Hematopoietic multipotent progenitor cell treated with erythropoietin and hydrocortisone succinate and interleukin-3 and kit ligand, for 8 days (in vitro differentiated cells): ENCODE measurements around the gene DOCK2.
"Not testable (repeated sequence)": the region's sequence is repeated elsewhere in the genome, so short reads cannot be mapped to it uniquely, and the experiment has no call there.

Experiments
- DNase-seq: peaks from one replicate; pipeline ENCODE4 v3.0.0-alpha.2; 2015

The DOCK2 gene

DNA sequence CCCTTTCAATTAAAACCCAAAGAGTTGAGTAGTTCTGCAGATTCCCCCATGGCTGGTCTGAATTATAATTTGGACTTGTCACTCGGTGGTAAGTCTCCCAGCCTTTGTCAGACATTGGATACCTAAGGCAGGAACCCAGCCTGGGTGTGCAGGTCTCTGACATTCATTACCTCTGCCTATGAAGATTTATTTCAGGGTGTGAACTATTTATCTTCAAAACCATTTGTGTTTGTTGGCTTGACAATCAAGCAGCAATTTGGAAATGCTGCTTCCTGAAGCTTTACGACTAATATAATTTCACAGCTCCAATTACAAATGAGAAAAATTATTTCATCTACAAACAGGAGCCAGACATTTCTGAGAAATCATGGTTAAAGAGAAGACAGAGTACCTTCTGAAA is 160.5 kb downstream of the DOCK2 start:
- DNase-seq = no peak

GRCh38 chr5:169798438-169798837 is 161.4 kb downstream of the DOCK2 start:
- DNase-seq = no peak

DNA sequence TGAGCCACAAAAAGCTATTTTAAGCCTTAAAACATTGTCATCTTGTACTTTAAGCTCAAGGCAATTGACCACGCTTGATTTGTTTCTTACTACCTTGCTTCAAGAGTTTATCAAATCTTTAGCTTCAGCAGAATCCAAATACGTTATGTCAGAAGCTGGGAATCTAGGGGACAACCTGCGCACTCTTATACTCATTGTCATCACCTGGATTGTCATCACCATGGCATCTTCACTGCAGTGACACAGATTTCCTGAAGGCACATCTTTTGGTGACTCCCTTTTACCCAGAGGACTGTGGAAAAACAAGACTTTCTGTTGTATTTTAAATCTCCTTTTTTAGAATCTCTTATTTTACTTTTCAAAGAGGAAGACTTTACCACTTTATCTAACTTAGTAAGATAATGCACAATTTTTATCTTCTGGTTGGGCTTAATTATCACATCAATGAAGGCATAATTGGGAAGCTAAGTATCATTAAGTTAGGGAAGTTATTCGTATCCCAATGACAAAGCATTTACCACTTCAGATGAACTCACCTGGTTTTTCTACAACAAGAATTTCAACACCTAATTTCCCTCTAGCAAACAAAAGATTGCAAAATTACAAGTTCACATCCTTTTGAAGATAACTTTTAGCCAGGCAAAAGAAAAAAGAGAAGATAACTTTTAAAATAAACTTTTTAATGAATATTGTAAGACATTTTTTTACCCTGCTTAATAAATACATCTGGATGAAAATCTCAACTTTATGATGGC is 162.0 kb downstream of the DOCK2 start:
- DNase-seq = no peak

DNA sequence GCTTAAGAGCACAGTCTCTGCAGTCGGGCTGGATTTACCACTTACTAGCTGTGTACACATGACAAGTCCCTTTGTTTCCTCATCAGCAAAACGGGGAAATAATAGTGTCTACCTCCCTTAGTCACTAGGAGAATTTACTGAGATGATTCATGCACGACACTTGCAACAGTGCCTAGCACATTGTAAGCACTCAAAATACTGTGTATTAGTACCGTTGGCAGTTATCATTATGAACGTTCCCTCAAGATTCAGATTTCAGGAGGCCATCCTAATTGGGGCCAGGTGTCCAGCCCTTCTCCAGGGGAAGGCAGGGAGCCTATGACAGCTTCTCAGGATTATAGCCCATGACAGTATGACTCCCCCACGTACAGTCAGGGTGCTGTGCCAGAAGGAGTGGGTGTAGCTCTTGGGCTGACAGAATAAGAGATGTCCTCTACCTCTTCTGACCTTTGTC is 164.3 kb downstream of the DOCK2 start:
- no peak for DNase-seq

GRCh38 chr5:169801781-169802180 is 164.7 kb downstream of the DOCK2 start:
- DNase-seq = no peak

DNA sequence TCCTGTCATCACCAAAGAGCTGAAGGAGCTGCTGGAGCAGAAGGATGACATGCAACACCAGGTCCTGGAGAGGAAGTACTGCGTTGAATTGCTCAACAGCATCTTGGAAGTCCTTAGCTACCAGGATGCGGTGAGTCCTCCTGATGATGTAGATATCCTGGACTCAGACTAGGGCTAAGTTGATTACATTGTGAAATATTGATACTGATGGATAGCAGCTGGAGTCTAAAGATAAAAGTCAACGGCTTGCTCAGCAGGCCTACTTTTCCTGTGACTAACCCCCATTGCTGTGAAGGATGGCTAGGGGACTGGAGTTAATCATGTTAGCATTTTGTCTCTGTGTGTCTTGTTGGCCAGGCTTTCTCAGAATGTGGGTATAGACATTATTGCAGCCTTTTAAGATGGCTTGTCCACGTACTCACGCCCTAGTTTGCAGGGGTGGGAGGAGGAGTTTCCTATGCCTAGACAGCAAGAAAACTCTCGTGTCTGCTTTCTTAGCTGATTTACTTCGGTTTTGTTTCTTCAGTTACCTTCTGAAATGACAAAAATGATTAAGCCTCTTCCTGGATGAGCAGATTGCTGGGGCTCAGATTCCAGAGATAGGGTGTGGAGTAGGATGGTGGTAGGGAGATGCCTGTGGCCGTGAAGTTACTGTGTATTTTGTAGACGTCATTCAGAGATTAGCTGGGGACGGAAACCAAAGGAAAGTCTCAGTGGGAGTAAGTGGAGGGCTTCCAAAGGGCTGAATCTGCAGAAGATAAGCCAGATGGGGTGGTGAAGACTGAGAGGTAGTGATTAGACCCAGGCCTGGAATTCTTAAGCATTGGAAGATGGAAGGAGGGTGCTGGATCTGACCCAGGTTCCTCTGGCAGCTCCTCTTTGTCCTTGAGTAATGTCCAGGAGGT is 166.3 kb downstream of the DOCK2 start:
- DNase-seq = peak; percentile 79

- no peak for DNase-seq
Measured at GRCh38 chr5:169804861-169805260, 167.8 kb downstream of the DOCK2 start.

DNA sequence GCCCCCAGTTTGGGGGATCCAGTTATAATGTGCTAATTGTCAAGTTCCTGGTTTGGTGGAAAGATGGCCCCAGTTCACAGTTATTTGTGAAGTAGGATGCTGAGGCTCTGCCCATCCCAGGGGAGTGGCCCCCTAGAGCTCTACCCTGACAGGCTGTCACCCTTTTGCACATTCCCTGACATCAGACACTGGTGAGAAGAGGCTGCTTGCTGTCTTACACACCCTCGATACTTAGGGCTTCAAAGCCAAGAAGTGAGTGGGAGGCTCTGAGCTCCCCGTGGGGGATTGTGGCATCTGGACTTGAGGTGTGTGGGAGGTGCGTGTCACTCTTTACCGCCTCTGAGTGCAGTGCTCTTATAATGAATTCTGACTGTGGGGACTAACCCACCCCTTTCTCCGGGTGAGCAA is 168.5 kb downstream of the DOCK2 start:
- DNase-seq = no peak

DNA sequence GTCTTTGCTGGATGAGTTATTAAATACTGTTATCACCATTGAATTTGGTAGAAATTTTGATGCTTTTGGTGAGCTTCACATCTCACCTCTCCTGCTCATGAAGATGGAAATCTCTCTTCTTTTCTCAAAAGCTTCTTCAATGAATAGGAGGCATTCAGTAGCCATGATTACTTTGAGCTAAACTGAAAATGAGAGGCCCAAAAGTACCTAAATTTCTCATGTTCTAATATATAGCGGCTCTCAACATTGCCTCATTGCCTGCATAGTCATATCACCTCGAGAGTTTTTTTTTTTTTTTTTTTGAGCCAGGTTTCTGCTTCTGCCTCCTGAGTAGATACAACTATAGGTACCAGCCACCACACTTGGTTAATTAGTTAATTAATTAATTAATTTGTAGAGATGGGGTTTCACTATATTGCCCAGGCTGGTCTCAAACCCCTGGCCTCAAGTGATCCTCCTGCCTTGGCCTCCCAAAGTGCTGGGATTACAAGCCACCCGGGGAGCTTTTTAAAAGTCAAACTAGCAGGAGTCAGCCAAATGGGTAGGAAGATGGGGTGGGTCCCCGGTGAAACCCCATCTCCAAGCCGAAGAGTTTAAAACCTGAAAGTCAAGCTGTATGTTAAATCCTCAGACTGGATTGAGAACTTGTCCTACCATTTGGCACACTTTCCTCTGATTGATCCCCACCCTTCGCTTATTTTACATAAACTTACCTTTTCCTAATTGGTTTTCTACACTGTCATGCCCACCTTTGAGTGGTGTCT is 169.0 kb downstream of the DOCK2 start:
- no peak for DNase-seq

DNA sequence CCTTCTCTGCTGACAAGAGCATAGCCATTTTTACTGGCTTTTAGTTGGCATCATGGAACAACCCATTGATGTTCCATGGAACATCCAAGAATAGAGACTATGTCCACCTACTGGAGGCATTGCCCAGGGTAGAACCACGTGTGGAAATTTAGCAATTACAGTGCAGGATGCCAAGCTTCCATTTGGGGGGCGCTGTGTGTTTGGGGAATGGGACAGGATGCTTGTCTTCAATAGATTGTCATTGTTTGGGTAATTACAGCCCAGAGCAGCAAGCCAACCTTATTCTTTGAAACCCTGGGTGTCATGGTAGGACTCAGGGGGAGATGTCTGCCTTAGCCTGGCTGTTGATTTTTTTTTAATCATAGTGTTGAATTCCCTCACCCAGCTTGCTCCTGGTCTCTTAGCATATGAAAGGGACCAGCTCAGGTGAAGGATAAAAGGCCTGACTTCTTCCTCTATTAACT is 171.1 kb downstream of the DOCK2 start:
- DNase-seq = no peak

- DNase-seq = not testable (repeated sequence)
Measured at GRCh38 chr5:169808880-169809279, 171.8 kb downstream of the DOCK2 start.

GRCh38 chr5:169809281-169809680 is 172.2 kb downstream of the DOCK2 start:
- DNase-seq = no peak

- no peak for DNase-seq
Measured at GRCh38 chr5:169810524-169810923, 173.4 kb downstream of the DOCK2 start.

GRCh38 chr5:169811023-169811422 is 173.9 kb downstream of the DOCK2 start:
- no peak for DNase-seq

- no peak for DNase-seq
Measured at GRCh38 chr5:169811680-169812079, 174.6 kb downstream of the DOCK2 start.

GRCh38 chr5:169812786-169813185 is 175.7 kb downstream of the DOCK2 start:
- DNase-seq = no peak

- no peak for DNase-seq
Measured at GRCh38 chr5:169814045-169814444, 177.0 kb downstream of the DOCK2 start.

DNA sequence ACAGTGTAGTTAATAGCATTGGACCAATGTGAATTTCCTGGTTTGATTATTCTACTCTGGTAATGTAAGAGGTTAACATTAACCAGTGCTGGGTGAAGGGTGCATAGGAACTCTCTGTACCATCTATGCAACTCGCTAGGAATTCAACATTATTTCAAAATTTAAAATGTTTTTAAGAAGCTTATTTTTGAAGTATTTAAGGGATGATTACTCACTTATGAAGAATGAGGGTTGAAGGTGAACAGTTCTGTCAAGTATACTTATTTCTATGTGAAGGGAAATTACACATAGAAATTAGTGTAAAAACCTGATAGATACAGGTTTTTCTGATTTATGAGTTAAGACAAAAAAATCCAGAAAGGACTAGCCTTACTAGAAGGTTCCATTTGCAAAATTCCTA is 177.4 kb downstream of the DOCK2 start:
- no peak for DNase-seq

DNA sequence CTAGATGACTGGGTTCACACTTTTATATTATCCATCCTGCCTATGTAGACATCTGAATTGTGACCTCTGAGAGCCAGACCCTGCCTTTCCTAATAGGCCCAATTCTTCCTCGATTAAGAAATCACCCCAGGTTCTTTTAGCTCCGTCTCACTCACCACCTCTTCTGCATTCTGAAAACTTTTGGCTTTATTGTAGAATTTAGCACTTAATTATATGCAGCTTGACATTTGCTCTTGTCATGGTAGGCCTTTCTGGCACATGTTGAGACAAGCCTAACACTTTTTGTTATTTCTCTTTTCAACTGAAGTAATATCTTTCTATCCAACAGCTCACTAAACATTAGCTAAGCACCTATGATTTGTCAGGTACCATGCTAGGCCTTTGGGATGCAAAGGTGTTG is 180.0 kb downstream of the DOCK2 start:
- DNase-seq = no peak

DNA sequence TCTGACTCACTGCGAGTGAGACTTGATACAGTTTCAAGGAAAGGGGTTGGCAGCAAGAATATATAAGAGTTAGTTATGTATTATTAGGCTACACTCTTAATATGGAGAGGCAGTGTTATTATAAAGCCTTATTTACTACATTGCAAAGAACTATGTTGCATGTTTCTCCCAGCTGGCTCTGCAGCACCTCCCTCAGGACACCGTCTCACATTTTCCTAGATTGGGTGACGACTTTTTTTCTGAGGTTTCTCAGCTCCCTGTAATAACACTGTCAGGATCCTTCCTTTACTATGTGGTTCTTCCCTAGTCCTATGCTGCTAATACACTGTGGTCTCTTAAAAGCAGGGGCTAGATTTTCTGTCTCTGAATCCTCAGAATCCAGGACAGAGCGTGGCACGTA is 189.5 kb downstream of the DOCK2 start:
- DNase-seq = peak; percentile 15

DNA sequence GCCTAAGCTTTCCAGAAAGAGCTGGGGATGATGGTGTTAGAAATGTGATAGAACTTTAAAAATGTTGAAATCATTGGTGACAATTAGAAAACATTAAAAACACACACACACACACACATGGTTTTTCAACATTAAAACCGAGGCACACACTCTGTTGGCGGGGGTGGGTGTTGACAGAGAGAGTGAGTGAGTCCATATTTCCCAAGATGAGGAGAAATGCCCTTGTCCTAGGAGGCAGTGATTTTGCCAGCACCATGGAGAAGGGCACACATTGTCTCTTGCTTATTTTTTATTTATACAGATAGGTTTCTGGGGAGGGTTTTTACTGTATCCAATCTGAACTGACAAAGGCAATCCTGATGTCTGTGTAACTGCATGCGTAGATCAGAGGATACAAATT is 190.7 kb downstream of the DOCK2 start:
- no peak for DNase-seq

DNA sequence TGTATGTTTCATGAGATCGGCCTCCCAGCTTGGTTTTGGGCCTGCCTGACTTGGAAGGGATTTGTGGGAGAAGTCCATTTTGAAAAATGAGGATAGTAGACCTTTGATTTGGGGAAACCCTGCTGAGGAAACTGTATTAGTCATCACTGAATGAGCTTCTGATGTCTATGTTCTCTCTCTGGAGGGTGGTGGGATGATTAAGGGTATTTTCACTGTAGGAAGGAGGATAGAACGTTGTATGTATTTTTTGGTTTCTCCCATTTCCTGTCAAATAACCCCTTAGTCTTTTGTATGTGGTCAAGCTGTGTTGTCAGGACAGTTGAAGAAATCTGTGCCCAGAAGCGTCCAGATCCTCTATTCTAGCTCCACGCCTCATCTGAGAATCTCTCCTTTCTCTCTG is 191.3 kb downstream of the DOCK2 start:
- no peak for DNase-seq

- DNase-seq = no peak
Measured at GRCh38 chr5:169831331-169831730, 194.3 kb downstream of the DOCK2 start.
